HG02852 (cell line): ENCODE measurements around the gene DDR2.

Source experiments
- ATAC-seq: cut with Tn5 transposase; IDR thresholded peaks from one replicate; pipeline ENCODE4 v1.9.1; 2021; ENCODE audit warnings: mild to moderate bottlenecking, moderate library complexity; ENCODE audit not compliant: unreplicated experiment

Gene DDR2

DNA sequence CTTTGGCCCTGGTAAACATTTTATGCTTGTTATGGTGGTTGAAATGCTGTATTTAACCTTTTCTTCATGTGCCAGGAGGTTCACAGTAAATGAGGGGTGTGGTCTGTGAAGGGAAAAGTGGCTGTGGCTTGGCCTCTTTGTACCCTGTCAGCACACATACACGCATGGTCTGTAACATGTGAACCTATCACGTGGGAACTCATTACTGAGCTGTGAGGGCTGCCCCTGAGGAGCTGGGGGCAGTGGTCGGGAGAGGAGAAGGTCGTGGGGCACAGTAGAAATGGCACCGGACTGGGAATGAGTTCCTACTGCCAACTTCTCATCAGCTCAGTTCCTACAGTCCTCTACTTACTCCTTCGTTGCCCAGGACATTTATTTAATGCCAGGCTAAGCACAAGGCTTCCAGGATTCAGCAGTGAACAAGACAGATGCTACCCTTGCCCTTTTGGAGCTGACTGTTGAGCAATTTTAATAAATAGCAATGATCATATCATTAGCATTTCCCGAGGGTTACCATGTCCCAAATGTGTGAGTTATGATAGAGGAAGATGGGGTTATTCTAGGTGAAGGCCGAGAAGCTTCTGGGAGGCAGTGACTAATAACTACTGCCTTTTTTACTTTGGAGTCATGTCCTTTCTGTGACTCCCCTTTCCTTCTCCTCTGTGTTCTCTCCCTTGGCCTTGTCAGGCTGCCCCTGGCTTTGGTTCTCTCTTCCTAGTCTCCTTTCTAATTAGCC, 38.8 kb downstream of the DDR2 start:
- no peak for ATAC-seq

DNA sequence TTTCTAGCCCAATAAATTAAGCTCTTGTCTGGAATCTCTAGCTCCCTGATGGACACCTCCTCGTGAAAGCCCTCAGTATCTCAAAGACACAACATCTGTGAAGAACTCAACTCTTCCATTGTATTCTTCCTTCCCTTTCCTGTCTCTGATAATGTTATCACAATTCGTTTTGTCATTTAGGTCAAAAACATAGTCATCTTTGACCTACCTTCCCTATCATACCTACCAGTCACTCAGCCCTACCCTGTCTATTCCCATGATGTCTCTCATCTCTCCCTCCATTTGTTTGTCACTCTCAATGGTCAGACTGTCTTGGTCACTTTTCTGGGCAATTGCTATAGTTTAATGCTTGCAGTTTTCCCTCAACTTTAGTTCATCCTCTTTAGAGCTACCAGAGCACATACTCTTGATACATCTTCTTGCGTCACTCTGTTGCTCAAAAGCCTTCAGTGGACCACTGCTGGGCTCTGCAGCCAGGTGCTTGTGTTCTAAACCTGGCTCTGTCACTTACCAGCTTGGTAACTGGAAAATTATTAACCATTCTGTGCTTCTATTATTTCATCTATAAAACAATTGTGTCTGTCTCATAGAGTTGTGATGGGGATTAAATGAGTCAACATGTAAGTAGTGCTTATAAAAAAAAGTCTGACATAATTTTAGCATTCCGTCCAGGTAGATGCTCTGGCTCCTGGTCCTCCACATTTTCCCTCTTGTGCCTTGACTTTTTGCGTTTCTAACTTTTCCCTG, 39.6 kb downstream of the DDR2 start:
- ATAC-seq = no peak

- no peak for ATAC-seq
These were observed 40.5 kb downstream of the DDR2 start for GRCh38 chr1:162672622-162673260.

DNA sequence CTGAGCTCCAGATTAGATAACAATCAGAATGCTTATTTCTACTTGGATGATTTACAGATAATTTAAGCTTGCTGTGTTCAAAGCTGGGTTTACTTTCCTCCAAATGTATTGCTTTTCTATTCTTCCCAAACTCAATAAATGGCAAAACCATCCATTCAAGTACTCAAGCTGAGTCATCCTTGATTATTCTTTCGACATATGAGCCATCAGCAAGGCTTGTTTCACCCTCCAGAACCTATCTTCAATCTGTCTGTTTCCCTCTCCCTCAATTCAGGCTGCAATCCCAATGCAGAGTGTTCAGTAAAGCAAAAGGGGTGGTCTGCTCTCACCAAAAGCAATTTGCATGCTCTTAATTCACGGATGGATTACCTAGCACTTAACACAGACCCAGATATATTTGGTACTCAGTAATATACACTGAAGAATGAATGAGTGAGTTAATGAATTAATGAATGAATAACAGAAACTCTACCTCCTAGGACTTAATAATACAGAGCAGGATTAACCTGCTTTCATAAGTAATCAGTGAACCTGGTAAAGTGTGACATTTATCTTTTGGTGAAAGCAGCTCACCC, 41.9 kb downstream of the DDR2 start:
- ATAC-seq = no peak

DNA sequence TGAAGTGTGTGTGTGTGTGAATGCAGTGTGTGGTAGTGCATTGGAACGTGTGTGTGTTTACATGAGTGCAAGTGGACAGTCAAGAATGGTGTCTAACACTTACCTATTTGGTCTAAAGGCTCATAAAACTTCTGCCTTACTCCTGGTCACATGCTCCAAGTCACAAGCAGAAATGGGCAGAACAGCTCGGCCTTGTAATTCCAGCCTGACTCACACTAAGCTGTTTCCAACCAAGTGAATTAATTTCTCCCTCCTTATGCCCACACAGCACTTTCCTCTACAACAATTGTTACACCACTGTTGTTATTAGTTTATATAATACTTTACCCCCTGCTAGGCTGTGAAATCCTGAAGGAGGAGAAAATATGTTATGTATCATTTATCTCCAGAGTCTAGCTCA, 43.8 kb downstream of the DDR2 start:
- no peak for ATAC-seq

- ATAC-seq = no peak
These were observed 44.5 kb downstream of the DDR2 start for GRCh38 chr1:162676750-162677149.

GRCh38 chr1:162677607-162678371, 45.5 kb downstream of the DDR2 start:
- ATAC-seq = no peak

- ATAC-seq = no peak
These were observed 46.2 kb downstream of the DDR2 start for GRCh38 chr1:162678439-162678838.

GRCh38 chr1:162679298-162679697, 47.0 kb downstream of the DDR2 start:
- no peak for ATAC-seq

DNA sequence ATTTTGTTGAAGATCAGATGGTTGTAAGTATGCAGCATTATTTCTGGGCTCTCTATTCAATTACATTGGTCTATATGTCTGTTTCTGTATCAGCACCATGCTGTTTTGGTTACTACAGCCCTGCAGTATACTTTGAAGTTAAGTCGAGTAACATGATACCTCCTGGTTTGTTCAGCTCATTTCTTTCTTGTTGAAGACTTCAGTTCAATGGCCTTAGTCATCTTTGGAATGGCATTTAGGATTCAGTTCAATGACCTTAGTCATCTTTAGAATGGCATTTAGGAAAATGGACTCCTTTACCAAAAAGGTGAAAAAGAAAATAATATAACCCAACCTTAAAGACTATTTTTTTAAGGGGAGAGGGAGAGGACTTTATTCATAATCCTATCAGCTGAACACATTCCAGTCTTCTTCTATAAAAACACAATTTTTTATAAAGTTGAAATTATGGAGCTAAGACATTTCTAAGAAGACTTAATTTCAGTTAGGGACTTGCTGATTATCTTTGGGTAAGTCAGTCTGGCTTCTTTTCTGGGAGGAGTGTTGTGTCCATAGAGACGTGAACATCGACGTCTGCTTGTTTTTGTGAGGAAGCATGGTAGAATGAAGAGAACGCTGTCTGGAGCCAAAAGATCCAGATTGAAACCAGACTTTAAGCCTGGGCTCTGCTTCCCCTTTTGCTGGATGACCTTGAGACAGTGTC, 48.3 kb downstream of the DDR2 start:
- ATAC-seq = no peak

GRCh38 chr1:162681122-162681436, 48.8 kb downstream of the DDR2 start:
- no peak for ATAC-seq

DNA sequence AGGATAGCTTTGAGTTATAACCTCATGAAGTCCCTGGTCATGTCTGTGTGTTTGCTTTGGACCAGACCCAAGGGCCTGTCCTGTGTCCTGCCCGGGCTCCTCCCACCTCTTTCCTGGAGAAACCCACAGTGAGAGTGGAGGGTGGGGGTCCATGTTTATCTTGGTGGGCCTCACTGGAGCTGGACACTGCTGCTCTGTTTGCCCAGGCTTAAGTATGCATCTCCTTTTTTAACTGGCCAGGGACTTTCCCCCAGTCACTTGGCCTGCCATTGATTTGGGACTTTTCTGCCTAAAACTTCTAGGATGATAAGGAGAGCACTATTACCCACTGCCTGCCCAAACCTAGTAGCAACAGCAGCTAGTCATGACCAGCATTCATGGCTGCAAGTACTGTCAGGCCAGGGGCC, 49.8 kb downstream of the DDR2 start:
- ATAC-seq = no peak

DNA sequence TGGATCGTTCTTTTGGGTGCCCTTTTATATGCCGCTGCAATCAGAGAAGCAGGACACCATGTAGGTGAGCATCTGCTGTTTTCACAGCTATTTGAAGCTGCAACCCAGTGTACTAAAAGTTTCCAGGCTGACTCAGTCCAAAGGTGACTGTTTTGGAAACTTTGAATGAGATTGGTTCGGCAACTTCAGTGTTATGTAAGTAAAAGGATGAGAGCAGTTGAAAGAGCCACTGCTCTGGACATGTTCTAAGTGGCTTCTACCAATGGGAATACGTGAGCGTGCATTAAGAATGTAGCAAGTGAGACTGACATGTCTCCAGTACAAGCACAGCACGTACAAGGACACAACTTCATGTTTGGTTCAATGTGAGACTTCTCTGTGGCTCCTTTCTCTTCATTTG, 55.6 kb downstream of the DDR2 start:
- ATAC-seq = peak; percentile 46

- no peak for ATAC-seq
These were observed 56.3 kb downstream of the DDR2 start for GRCh38 chr1:162688521-162688920.

- ATAC-seq = no peak
These were observed 56.7 kb downstream of the DDR2 start for GRCh38 chr1:162688931-162689330.

DNA sequence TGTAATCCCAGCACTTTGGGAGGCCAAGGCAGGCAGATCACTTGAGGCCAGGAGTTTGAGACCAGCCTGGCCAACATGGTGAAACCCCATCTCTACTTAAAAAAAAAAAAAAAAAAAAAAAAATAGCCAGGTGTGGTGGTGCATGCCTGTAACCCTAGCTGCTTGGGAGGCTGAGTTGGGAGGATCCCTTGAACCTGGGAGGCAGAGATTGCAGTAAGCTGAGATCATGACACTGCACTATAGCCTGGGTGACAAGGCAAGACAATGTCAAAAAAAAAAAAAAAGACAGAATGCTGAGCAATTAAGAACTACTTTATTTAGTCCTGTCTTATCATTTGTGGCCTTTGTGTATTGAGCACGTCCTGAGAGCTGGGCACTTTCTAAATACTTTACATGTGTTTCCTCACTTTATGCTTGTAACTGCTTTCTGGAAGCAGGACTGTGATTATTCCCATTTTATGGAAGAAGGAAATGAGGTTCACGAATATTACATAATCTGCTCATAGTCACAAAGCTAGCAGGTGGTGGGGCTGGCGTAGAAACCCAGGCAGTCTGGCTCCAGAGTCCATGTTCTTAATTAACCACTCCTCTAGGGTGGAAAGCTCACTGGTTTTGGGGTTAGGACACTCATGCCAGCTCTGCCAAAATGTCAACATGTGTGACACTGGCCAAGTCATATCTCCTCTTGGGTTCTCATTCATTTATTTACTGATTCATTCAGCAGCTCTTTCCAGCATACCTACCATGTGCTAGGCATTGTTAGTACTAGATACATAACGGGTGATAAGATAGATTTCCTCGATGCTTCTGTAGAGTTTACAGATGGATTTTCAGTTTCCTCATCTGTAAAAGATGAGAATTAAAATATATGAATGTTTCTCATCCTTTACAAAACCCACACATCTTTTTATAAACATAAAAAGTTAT, 57.7 kb downstream of the DDR2 start:
- no peak for ATAC-seq

DNA sequence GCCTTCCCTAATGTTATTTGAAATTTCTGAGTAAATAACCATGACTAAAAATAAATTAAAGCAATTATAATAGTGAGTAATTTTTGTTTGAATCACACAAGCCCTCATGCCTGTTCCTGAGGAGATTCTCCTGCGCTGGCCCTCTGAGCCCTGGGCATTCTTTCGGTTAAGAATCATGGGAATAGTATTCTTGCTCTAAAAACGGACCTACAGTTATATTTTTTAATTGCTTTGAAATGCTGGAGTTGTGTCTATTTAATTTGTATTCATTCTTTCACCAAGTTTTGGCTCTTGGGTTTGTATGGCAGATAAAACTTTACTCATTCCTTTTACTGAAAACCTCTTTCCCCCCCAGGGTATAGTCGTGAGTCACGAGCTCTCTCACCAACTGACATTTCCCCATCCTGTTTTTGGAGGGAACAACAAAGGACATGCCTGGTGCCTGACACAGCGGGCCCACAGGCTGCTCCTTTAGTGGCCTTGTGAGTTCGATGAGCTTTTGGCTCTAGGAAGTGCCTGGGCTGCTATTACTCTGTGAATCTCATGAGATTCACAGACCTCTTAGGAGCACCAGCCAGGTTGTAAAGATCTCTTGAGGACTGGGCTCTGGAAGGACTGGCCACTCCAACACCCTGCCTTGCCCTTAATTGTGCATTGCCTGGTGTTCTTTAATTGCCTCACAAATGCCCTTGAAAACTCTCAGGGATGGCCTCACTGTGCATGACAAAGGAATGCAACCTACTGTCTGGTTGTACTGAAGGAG, 58.6 kb downstream of the DDR2 start:
- ATAC-seq = no peak

DNA sequence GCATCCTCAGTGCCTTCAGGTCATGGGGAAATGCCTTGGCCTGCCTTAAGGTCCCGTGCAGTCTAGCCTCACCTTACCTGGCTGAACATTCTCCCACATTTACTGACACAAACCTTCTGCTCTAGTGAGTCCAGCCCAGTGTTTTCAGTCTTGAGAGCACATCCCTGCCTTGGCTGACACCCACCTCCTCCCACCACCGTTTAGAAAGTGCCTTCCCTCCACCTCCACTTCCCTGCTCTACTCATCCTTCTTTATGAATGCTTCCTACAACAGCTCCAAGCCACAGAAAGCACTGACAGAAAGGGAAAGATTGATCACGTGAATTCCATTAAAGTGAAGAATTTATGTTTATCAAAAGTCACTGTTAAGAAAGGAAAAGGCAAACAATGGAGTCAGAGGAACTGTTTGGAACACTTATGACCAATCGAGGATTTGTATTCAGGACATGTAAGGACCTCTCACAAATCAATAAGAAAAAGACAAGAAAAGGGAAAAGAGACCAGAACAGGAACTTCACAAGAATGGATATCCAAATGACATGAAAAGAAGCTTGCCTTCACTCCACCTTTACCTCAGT, 59.8 kb downstream of the DDR2 start:
- no peak for ATAC-seq
